Measurements from ENCODE around the gene BCL2L11.

BCL2L11 gene

DNA sequence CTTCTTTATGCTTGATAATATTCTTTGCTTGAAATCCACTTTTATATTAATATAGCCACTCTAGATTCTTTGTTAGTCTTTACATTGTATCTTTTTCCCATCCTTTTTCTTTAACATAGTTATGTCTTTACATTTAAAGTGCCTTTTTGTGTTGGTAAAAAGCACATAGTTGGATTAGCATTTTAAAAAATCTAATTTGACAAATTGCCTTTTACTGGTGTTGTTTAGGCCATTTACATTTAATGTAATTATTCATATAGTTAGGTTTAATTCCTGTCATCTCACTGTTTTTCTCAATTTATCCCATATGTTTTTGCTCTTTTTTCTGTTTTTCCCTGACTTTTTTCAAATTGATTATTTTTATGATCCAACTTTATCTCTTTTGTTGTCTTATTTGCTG, 93.2 kb downstream of the BCL2L11 start:
- Histone ChIP-seq H3K27ac (no peak overlapping the region), H3K4me1 (no peaks in the 10 kb centered on the region), H3K27me3 (no peaks in the 10 kb centered on the region), H3K9me3 (peaks cover 0 to 19% (median 0%) of the 10 kb centered on the region in 3 donors), H3K36me3 (peaks cover 0 to 7% (median 0%) of the 10 kb centered on the region in 3 donors), H3K4me3 (no peak overlapping the region)
- no peak for DNase-seq
- TF ChIP-seq, protein P1, sequence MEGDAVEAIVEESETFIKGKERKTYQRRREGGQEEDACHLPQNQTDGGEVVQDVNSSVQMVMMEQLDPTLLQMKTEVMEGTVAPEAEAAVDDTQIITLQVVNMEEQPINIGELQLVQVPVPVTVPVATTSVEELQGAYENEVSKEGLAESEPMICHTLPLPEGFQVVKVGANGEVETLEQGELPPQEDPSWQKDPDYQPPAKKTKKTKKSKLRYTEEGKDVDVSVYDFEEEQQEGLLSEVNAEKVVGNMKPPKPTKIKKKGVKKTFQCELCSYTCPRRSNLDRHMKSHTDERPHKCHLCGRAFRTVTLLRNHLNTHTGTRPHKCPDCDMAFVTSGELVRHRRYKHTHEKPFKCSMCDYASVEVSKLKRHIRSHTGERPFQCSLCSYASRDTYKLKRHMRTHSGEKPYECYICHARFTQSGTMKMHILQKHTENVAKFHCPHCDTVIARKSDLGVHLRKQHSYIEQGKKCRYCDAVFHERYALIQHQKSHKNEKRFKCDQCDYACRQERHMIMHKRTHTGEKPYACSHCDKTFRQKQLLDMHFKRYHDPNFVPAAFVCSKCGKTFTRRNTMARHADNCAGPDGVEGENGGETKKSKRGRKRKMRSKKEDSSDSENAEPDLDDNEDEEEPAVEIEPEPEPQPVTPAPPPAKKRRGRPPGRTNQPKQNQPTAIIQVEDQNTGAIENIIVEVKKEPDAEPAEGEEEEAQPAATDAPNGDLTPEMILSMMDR (IDR thresholded peaks at IDR 0.05): no peak
- intact Hi-C loops (cut with DNase I; ENCODE audit: low total_unique reads): no loop called here

DNA sequence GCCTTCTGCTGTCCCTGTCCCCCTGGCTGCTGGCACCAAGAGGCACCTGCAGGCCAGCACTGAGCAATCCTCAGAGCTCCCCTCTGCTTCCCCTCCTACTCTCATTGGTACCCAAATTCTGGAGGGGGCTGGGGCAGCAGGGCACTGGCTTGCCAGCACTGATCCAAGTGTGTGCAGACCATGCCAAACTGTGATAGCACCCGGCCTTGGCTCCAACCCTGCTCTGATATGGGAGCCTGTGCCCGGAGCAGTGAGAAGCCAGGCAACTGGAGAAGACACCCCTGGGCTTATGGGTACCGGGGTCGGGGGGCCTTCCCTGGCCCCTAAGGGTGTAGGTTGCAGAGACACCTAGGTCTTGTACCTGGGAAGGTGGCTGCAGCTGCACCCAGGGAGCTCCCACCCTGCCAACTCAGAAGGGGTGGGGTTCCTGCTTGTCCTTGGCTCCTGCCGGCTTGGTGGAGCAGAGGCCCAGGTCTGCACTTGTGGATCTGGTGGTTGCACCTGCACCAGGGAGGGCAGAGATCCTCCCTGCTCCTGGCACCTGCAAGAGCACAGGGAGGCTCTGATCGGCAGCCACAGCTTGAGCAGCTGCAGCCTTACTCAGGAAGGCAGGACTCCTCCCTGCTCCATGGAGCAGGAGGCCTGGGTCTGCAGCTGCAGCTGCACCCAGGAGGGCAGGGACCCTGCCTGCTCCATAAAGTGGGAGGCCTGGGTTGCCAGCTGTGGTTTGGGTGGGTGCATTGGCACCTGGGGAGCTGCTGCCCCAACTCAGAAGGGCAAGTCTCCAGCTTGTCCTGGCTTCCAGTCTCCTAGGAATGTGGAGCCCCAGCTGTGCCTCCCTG, 96.3 kb downstream of the BCL2L11 start:
- Histone ChIP-seq H3K9me3 (peaks cover 0 to 19% (median 0%) of the 10 kb centered on the region in 3 donors), H3K4me3 (no peak overlapping the region), H3K27me3 (no peaks in the 10 kb centered on the region), H3K36me3 (peaks cover 0 to 7% (median 0%) of the 10 kb centered on the region in 3 donors), H3K4me1 (no peaks in the 10 kb centered on the region), H3K27ac (no peak overlapping the region)
- TF ChIP-seq, protein P1 (IDR thresholded peaks at IDR 0.05): no peak
- intact Hi-C loops (cut with DNase I; ENCODE audit: low total_unique reads): no loop called here
- no peak for DNase-seq

Data from tibial artery (tissue), 4 donors.